Measurements from ENCODE around the gene PPM1L.
"Not testable (repeated sequence)": the region's sequence is repeated elsewhere in the genome, so short reads cannot be mapped to it uniquely, and the experiment has no call there.

PPM1L gene

DNA sequence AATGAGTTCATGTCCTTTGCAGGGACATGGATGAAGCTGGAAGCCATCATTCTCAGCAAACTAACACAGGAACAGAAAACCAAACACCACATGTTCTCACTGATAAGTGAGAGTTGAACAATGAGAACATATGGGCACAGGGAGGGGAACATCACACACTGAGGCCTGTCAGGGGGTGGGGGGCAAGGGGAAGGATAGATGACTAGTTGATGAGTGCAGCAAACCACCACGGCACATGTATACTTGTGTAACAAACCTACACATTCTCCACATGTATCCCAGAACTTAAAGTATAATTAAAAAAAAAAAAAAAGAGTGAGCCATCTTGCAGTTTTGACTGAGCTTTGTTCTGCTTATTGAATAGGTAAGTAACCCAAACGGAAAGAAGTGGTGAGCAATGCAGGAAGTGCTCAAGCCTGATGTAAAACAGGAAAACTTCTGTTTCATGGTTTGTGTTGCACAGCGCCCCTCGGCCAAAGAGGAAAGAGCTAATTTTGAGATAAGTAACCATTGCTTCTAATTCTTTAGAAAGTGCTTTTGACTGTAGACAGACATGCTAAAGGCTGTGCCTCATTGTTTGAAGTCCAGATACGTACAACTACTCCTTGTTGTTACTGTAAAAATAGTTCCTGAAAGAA is 279.0 kb downstream of the PPM1L start:
- DNase-seq = peak; percentile 5
- H2BK5ac ChIP-seq (ENCODE audit: low read depth, low read length, poor library complexity, severe bottlenecking); H3K4me1 ChIP-seq (ENCODE audit: control insufficient read depth, insufficient read depth, low read depth, low read length); H4K91ac ChIP-seq (ENCODE audit: low read length); H3K14ac ChIP-seq (ENCODE audit: low read length in 2 of 2); H3K4ac ChIP-seq (ENCODE audit: low read depth in 1 of 2, low read length in 2 of 2); H3K9me3 ChIP-seq (ENCODE audit: control insufficient read depth, low read length); H3K36me3 ChIP-seq (ENCODE audit: control insufficient read depth in 1 of 2, insufficient read depth in 2 of 2, low read depth in 1 of 2, low read length in 2 of 2); H3K9ac ChIP-seq (ENCODE audit: low read length); H3K23ac ChIP-seq (ENCODE audit: low read length in 2 of 2); H4K8ac ChIP-seq (ENCODE audit: low read length); H3K79me1 ChIP-seq (replicated peaks; ENCODE audit: low read length, poor library complexity, severe bottlenecking); H3K27ac ChIP-seq (ENCODE audit: low read length, poor library complexity, severe bottlenecking); H2AK5ac ChIP-seq (ENCODE audit: low read length, severe bottlenecking); H3K27me3 ChIP-seq (ENCODE audit: control insufficient read depth in 1 of 2, insufficient read depth in 1 of 2, low read length in 2 of 2); H3K4me2 ChIP-seq (ENCODE audit: low read length, poor library complexity, severe bottlenecking); H2BK15ac ChIP-seq (ENCODE audit: low read depth, poor library complexity, severe bottlenecking); H3K18ac ChIP-seq (ENCODE audit: low read depth in 1 of 2, low read length in 2 of 2); H2AFZ ChIP-seq (ENCODE audit: low read depth, low read length); H2BK120ac ChIP-seq (ENCODE audit: low read depth, low read length); H2BK12ac ChIP-seq (ENCODE audit: low read length in 2 of 2); H3K4me3 ChIP-seq (ENCODE audit: insufficient read depth in 1 of 2, low read depth in 1 of 2, low read length in 2 of 2): not testable (repeated sequence)
- 62% methylated on average over 3 of the region's 5 CpGs for WGBS

DNA sequence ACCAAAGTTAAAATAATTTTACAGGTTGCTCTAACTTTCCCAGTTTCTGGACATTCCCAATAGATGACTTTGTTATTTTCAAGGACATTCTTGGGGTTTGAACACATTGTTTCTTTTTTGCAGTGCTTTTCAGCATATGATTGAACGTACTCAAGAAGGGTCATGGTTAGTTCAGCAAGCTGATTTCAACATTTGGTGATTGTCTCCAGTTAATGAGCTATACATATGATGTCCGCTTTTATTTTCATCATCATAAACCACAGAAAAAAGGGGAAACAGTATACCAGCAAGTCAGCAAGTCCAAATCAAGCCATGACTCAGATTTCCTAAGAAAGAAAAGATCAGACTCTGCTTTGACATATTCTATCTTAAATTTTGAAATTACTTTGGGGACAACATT is 279.7 kb downstream of the PPM1L start:
- 86% methylated on average over 2 of the region's 2 CpGs for WGBS

DNA sequence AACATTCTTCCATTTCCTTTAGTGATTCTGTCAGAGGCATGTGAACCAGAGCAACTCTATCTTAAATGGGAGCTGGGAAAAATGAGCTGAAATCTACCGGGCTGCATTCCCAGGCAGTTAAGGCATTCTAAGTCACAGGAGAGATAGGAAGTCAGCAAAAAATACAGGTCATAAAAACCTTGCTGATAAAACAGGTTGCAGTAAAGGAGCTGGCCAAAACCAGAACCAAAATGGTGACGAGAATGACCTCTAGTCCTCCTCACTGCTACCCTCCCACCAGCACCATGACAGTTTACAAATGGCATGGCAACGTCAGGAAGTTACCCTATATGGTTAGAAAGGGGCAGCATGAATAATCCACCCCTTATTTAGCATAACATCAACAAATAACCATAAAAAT is 282.7 kb downstream of the PPM1L start:
- Histone ChIP-seq H2BK12ac (ENCODE audit: low read length in 2 of 2) (no peak overlapping the region), H3K23ac (ENCODE audit: low read length in 2 of 2) (no peak overlapping the region), H3K9ac (ENCODE audit: low read length) (no peak overlapping the region), H2BK5ac (ENCODE audit: low read depth, low read length, poor library complexity, severe bottlenecking) (no peak overlapping the region), H3K18ac (ENCODE audit: low read depth in 1 of 2, low read length in 2 of 2) (no peak overlapping the region), H2AK5ac (ENCODE audit: low read length, severe bottlenecking) (no peak overlapping the region), H2BK120ac (ENCODE audit: low read depth, low read length) (no peak overlapping the region), H3K27me3 (ENCODE audit: control insufficient read depth in 1 of 2, insufficient read depth in 1 of 2, low read length in 2 of 2) (no peaks in the 10 kb centered on the region), H3K27ac (ENCODE audit: low read length, poor library complexity, severe bottlenecking) (no peak overlapping the region), H3K4me1 (ENCODE audit: control insufficient read depth, insufficient read depth, low read depth, low read length) (peaks cover 4% of the 10 kb centered on the region), H3K36me3 (ENCODE audit: control insufficient read depth in 1 of 2, insufficient read depth in 2 of 2, low read depth in 1 of 2, low read length in 2 of 2) (no peaks in the 10 kb centered on the region), H3K4me2 (ENCODE audit: low read length, poor library complexity, severe bottlenecking) (no peak overlapping the region), H3K14ac (ENCODE audit: low read length in 2 of 2) (no peak overlapping the region), H3K9me3 (ENCODE audit: control insufficient read depth, low read length) (no peaks in the 10 kb centered on the region), H4K91ac (ENCODE audit: low read length) (no peak overlapping the region), H2AFZ (ENCODE audit: low read depth, low read length) (no peak overlapping the region), H2BK15ac (ENCODE audit: low read depth, poor library complexity, severe bottlenecking) (no peak overlapping the region), H3K4ac (ENCODE audit: low read depth in 1 of 2, low read length in 2 of 2) (no peak overlapping the region), H3K79me1 (replicated peaks; ENCODE audit: low read length, poor library complexity, severe bottlenecking) (no peaks in the 10 kb centered on the region), H3K4me3 (ENCODE audit: insufficient read depth in 1 of 2, low read depth in 1 of 2, low read length in 2 of 2) (no peak overlapping the region), H4K8ac (ENCODE audit: low read length) (no peak overlapping the region)
- DNase-seq = peak; percentile 10
- WGBS = 77% methylated on average over 3 of the region's 3 CpGs

More for the DNA sequence above, 279.7 kb downstream of the PPM1L start:
- H2AK5ac ChIP-seq (ENCODE audit: low read length, severe bottlenecking) = no peak overlapping the region
- H3K23ac ChIP-seq (ENCODE audit: low read length in 2 of 2) = no peak overlapping the region
- no peak overlapping the region for H3K4me2 ChIP-seq (ENCODE audit: low read length, poor library complexity, severe bottlenecking)
- no peak overlapping the region for H3K4me3 ChIP-seq (ENCODE audit: insufficient read depth in 1 of 2, low read depth in 1 of 2, low read length in 2 of 2)
- no peak overlapping the region for H4K8ac ChIP-seq (ENCODE audit: low read length)
- H3K14ac ChIP-seq (ENCODE audit: low read length in 2 of 2) = no peak overlapping the region
- no peak overlapping the region for H2AFZ ChIP-seq (ENCODE audit: low read depth, low read length)
- H3K79me1 ChIP-seq (replicated peaks; ENCODE audit: low read length, poor library complexity, severe bottlenecking) = no peaks in the 10 kb centered on the region
- H3K27me3 ChIP-seq (ENCODE audit: control insufficient read depth in 1 of 2, insufficient read depth in 1 of 2, low read length in 2 of 2) = no peaks in the 10 kb centered on the region
- H3K18ac ChIP-seq (ENCODE audit: low read depth in 1 of 2, low read length in 2 of 2) = no peak overlapping the region
- no peaks in the 10 kb centered on the region for H3K4me1 ChIP-seq (ENCODE audit: control insufficient read depth, insufficient read depth, low read depth, low read length)
- no peaks in the 10 kb centered on the region for H3K36me3 ChIP-seq (ENCODE audit: control insufficient read depth in 1 of 2, insufficient read depth in 2 of 2, low read depth in 1 of 2, low read length in 2 of 2)
- no peak overlapping the region for H2BK120ac ChIP-seq (ENCODE audit: low read depth, low read length)
- no peak overlapping the region for H4K91ac ChIP-seq (ENCODE audit: low read length)
- no peak overlapping the region for H3K4ac ChIP-seq (ENCODE audit: low read depth in 1 of 2, low read length in 2 of 2)
- no peak overlapping the region for H2BK5ac ChIP-seq (ENCODE audit: low read depth, low read length, poor library complexity, severe bottlenecking)
- H2BK12ac ChIP-seq (ENCODE audit: low read length in 2 of 2) = no peak overlapping the region
- no peak overlapping the region for H3K9ac ChIP-seq (ENCODE audit: low read length)
- no peak overlapping the region for H3K27ac ChIP-seq (ENCODE audit: low read length, poor library complexity, severe bottlenecking)
- DNase-seq = peak; percentile 25
- H3K9me3 ChIP-seq (ENCODE audit: control insufficient read depth, low read length) = no peaks in the 10 kb centered on the region
- H2BK15ac ChIP-seq (ENCODE audit: low read depth, poor library complexity, severe bottlenecking) = no peak overlapping the region

DNA sequence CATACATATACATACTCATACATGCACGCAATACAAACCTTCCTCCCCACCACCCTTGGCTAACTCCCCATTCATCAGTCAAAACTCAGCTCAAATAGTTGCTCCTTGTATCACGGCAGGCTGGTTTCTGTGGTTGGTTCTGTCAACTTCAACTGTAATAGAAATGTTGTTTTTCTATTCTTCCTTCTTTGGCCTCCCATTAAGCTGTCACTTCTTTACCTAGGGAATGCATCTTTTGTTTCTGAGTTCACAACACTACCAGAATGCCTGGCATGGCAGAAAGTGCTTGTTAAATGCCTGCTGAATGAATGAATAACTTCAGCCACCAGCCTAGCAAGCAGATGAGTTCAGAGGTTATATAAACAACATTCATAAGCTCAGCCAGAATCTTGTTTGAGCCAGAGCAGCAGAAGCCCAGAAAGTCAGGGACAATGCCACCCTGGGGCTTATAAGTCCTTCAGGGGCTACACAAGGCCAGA is 286.0 kb downstream of the PPM1L start:
- Histone ChIP-seq H2BK5ac (ENCODE audit: low read depth, low read length, poor library complexity, severe bottlenecking) (no peak overlapping the region), H3K14ac (ENCODE audit: low read length in 2 of 2) (no peak overlapping the region), H3K9ac (ENCODE audit: low read length) (no peak overlapping the region), H2BK12ac (ENCODE audit: low read length in 2 of 2) (no peak overlapping the region), H3K27ac (ENCODE audit: low read length, poor library complexity, severe bottlenecking) (peak overlapping the region; percentile 93), H2AK5ac (ENCODE audit: low read length, severe bottlenecking) (no peak overlapping the region), H3K4me2 (ENCODE audit: low read length, poor library complexity, severe bottlenecking) (peak overlapping the region; percentile 39), H2AFZ (ENCODE audit: low read depth, low read length) (no peak overlapping the region), H3K18ac (ENCODE audit: low read depth in 1 of 2, low read length in 2 of 2) (no peak overlapping the region), H3K4me1 (ENCODE audit: control insufficient read depth, insufficient read depth, low read depth, low read length) (peaks cover 4% of the 10 kb centered on the region), H3K9me3 (ENCODE audit: control insufficient read depth, low read length) (no peaks in the 10 kb centered on the region), H3K4me3 (ENCODE audit: insufficient read depth in 1 of 2, low read depth in 1 of 2, low read length in 2 of 2) (no peak overlapping the region), H4K91ac (ENCODE audit: low read length) (no peak overlapping the region), H3K4ac (ENCODE audit: low read depth in 1 of 2, low read length in 2 of 2) (no peak overlapping the region), H3K23ac (ENCODE audit: low read length in 2 of 2) (no peak overlapping the region), H3K79me1 (replicated peaks; ENCODE audit: low read length, poor library complexity, severe bottlenecking) (no peaks in the 10 kb centered on the region), H2BK15ac (ENCODE audit: low read depth, poor library complexity, severe bottlenecking) (no peak overlapping the region), H3K36me3 (ENCODE audit: control insufficient read depth in 1 of 2, insufficient read depth in 2 of 2, low read depth in 1 of 2, low read length in 2 of 2) (no peaks in the 10 kb centered on the region), H4K8ac (ENCODE audit: low read length) (no peak overlapping the region), H3K27me3 (ENCODE audit: control insufficient read depth in 1 of 2, insufficient read depth in 1 of 2, low read length in 2 of 2) (no peaks in the 10 kb centered on the region), H2BK120ac (ENCODE audit: low read depth, low read length) (no peak overlapping the region)
- WGBS = 77% methylated on average over 2 of the region's 2 CpGs
- DNase-seq = peak; percentile 55

All from mesenchymal stem cell (in vitro differentiated cells and primary cell).